ENCODE measurements around the gene AMFR.
A peak's percentile ranks its signal among the peaks of the same experiment; 100 is the strongest.

The AMFR gene

DNA sequence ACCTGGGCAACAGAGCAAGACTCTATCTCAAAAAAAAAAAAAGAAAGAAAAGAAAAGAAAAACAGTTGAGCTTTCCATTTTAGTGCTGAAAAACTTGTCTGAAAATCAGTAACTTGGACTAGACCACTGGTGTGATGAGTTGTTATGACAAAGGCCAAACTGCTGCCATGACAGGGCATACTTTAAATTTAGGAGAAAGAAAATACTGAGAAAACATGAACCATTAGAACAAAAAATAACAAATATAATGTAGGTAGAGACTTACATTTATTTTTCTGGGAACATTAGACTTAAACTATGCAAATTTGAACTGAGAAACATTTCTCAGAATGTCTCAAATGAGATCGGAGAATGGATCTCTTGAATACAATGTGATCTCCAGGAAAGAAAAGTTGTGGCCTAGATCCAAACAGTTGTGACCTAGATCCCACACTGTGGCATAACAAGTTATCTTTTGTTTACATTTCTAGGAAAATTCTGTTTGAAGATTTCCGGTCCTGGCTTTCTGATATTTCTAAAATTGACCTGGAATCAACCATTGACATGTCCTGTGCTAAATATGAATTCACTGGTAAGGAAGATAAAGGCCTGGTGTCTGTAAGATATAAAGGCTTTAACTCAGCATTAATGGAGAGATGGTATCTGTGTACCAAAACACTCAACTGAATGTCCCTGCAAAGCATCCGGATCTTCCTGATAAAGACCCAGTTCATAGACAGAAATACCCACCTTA, 36.9 kb upstream of the AMFR start:
- in situ Hi-C loops (cut with MboI; ENCODE audit: low sequenced_read_pairs, unreplicated experiment) = no loop called here

GRCh38 chr16:56460101-56460500, 34.8 kb upstream of the AMFR start:
- in situ Hi-C loops (cut with MboI; ENCODE audit: low sequenced_read_pairs, unreplicated experiment) = no loop called here
- no peak for DNase-seq (ENCODE audit: low spot score)
- TF ChIP-seq, protein P1, sequence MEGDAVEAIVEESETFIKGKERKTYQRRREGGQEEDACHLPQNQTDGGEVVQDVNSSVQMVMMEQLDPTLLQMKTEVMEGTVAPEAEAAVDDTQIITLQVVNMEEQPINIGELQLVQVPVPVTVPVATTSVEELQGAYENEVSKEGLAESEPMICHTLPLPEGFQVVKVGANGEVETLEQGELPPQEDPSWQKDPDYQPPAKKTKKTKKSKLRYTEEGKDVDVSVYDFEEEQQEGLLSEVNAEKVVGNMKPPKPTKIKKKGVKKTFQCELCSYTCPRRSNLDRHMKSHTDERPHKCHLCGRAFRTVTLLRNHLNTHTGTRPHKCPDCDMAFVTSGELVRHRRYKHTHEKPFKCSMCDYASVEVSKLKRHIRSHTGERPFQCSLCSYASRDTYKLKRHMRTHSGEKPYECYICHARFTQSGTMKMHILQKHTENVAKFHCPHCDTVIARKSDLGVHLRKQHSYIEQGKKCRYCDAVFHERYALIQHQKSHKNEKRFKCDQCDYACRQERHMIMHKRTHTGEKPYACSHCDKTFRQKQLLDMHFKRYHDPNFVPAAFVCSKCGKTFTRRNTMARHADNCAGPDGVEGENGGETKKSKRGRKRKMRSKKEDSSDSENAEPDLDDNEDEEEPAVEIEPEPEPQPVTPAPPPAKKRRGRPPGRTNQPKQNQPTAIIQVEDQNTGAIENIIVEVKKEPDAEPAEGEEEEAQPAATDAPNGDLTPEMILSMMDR (IDR thresholded peaks at IDR 0.05; ENCODE audit: borderline replicate concordance, control extremely low read depth, extremely low read depth, insufficient read depth, missing control alignments) = no peak

More for the DNA sequence above, 36.9 kb upstream of the AMFR start:
- DNase-seq (ENCODE audit: low spot score) = no peak
- TF ChIP-seq, protein P1 (IDR thresholded peaks at IDR 0.05; ENCODE audit: borderline replicate concordance, control extremely low read depth, extremely low read depth, insufficient read depth, missing control alignments) = no peak

DNA sequence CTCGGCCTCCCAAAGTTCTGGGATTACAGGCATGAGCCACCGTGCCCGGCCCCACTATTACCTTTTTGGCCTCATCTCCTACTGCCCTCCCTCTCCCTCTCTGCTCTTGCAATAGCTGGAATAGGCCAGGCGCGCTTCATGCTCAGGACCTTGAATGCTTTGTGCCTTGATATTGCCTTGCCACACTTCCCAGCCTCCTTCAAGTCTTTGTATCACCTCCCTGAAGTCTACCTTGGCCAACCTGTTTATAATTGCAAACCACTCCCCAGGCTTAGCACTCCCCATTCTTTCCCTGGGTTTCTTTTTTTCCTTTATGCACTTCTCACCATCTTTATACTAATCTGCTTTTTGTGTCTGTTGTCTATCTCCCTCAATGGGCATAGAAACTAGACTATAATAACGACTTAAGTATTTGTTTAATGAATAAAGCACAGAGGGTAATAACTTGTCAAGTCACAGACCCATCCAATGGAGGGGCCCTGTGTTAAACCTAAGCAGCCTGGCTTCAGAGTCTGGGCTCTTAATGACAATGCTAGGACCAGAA, 32.7 kb upstream of the AMFR start:
- TF ChIP-seq, protein P1 (IDR thresholded peaks at IDR 0.05; ENCODE audit: borderline replicate concordance, control extremely low read depth, extremely low read depth, insufficient read depth, missing control alignments) = no peak
- in situ Hi-C loops (cut with MboI; ENCODE audit: low sequenced_read_pairs, unreplicated experiment) = no loop called here
- no peak for DNase-seq (ENCODE audit: low spot score)

GRCh38 chr16:56451753-56452689, 26.7 kb upstream of the AMFR start:
- in situ Hi-C loops (cut with MboI; ENCODE audit: low sequenced_read_pairs, unreplicated experiment) = no loop called here
- TF ChIP-seq, protein P1 (IDR thresholded peaks at IDR 0.05; ENCODE audit: borderline replicate concordance, control extremely low read depth, extremely low read depth, insufficient read depth, missing control alignments) = no peak
- peak; percentile 18 for DNase-seq (ENCODE audit: low spot score)

DNA sequence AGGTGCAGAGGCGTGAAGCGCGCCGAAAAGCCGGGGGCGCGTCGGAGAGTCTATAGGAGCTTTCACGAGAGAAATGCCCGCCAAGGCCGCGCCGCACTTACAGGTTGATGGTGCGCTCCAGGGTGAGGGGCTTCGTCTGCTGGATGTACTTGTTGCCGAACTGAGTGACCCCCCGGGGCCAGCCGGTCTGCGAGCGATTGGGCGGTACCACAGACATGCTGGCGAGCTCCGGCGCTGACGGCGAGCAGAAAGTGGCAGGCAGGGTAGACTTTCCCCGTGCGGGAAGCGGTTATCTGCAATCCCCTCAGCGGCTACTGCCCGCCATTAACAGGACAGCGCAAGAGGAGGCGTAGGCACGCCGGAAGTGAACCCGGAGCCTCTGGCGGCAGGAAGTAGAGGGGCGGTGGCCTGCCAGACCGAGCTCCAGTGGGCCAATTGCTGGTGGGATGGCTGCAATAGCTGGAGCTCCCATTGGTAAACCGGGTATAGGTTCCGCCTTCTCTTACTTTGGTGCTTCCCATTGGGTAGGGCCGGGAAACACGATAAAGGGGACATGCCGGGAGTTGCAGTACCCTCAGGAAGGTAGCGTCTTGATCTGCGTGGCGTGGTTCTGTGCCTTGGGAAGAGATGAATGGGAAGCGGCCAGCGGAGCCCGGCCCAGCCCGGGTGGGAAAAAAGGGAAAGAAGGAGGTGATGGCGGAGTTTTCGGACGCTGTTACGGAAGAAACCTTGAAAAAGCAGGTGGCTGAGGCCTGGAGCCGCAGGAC, 25.8 kb upstream of the AMFR start, which contains the start of the genes NUDT21 and OGFOD1:
Gene NUDT21, minus strand, starts transcription at position 347 of the 767 bp plus-strand sequence. Its CDS starts 130 bp downstream, at position 217.
Gene OGFOD1, plus strand, starts transcription at position 569 of the 767 bp plus-strand sequence. Its CDS starts 59 bp downstream, at position 628.
- in situ Hi-C loops (cut with MboI; ENCODE audit: low sequenced_read_pairs, unreplicated experiment) = no loop called here
- TF ChIP-seq, protein P1 (IDR thresholded peaks at IDR 0.05; ENCODE audit: borderline replicate concordance, control extremely low read depth, extremely low read depth, insufficient read depth, missing control alignments) = no peak
- peak; percentile 99 for DNase-seq (ENCODE audit: low spot score)

Measured in GM13976 (cell line).